Measurements from ENCODE around the gene PHKG2.

- TF ChIP-seq CTCF (IDR thresholded peaks at IDR 0.05) (no peak), POLR2A (IDR thresholded peaks at IDR 0.05) (no peak)
These were observed 5.4 kb downstream of the PHKG2 start for GRCh38 chr16:30753596-30753995.
